ENCODE results near the gene NARF.

DNA sequence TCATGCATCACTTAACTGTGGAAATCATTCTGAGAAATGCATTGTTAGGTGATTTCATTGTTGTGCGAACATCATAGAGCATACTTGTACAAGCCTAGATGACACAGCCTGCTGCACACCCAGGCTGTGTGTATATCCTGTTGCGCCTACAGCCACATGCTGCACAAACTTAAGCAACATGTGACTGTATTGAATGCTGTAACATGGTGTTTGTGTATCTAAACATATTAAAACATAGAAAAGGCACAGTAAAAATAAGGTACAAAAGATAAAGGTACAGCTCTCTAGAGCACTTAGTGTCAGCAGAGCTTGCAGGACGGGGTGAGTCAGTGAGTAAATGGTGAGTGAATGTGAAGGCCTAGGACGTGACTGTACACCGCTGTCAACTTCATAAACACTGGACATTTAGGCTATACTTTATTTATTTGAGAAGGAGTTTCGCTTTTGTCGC is 72.9 kb downstream of the NARF start:
- TF ChIP-seq, protein P1, sequence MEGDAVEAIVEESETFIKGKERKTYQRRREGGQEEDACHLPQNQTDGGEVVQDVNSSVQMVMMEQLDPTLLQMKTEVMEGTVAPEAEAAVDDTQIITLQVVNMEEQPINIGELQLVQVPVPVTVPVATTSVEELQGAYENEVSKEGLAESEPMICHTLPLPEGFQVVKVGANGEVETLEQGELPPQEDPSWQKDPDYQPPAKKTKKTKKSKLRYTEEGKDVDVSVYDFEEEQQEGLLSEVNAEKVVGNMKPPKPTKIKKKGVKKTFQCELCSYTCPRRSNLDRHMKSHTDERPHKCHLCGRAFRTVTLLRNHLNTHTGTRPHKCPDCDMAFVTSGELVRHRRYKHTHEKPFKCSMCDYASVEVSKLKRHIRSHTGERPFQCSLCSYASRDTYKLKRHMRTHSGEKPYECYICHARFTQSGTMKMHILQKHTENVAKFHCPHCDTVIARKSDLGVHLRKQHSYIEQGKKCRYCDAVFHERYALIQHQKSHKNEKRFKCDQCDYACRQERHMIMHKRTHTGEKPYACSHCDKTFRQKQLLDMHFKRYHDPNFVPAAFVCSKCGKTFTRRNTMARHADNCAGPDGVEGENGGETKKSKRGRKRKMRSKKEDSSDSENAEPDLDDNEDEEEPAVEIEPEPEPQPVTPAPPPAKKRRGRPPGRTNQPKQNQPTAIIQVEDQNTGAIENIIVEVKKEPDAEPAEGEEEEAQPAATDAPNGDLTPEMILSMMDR (IDR thresholded peaks at IDR 0.05): no peak
- TF ChIP-seq POLR2A (IDR thresholded peaks at IDR 0.05): no peak

Measured in breast epithelium (tissue), 3 donors.